Activated naive CD8-positive, alpha-beta T cell treated with anti-CD3 and anti-CD28 coated beads, Interleukin-2, amount 10 ng/mL, durations not matched to agents 7 days and 5 days (primary cell): Measurements from ENCODE around the gene MED29. TPM values are rescaled to one million over a fixed set of nuclear protein-coding genes. Genes with fewer than 3 reads are reported as not detected.
A peak's percentile ranks its signal among the peaks of the same experiment; 100 is the strongest.

Experiments
- ATAC-seq: fragments of 150-1000 bp; cut with Tn5 transposase; one replicate; pipeline ENCODE4 v1.10.0; 2021; ENCODE audit warnings: low read depth, moderate library complexity
- POLR2A ChIA-PET: fragments of 350-600 bp; sonication (Branson Sonifier 250); formaldehyde crosslinking; loops from one replicate; lab custom pipeline; 2021; ENCODE audit warnings: antibody characterized with exemption; lab: Charles Lee
- DNase-seq: peaks from one replicate; pipeline ENCODE4 v3.0.0; 2021
- H3K27ac Mint-ChIP-seq: one replicate; pipeline ENCODE4 v1.8.0; 2022; ENCODE audit warnings: mild to moderate bottlenecking, mixed read lengths
- H3K27me3 Mint-ChIP-seq: one replicate; pipeline ENCODE4 v1.8.0; 2022; ENCODE audit warnings: mild to moderate bottlenecking, moderate library complexity, mixed read lengths
- H3K36me3 Mint-ChIP-seq: one replicate; pipeline ENCODE4 v1.8.0; 2021; ENCODE audit warnings: mild to moderate bottlenecking, mixed read lengths
- H3K4me1 Mint-ChIP-seq: one replicate; pipeline ENCODE4 v1.8.0; 2021; ENCODE audit warnings: mixed read lengths
- H3K4me3 Mint-ChIP-seq: one replicate; pipeline ENCODE4 v1.8.0; 2022; ENCODE audit warnings: mild to moderate bottlenecking, moderate library complexity, mixed read lengths
- H3K9me3 Mint-ChIP-seq: one replicate; pipeline ENCODE4 v1.8.0; 2021; ENCODE audit warnings: mixed read lengths
- total RNA-seq, 2 experiments: library from RNA; stranded (reverse); gene quantifications; one replicate each; pipeline ENCODE4 v1.2.3, GENCODE V29; 2021

Gene MED29
- total RNA-seq, 2 experiments from 2014 or later: 39.0 to 40.7 TPM

GRCh38 chr19:39423258-39424086 is 32.3 kb downstream of the MED29 start:
- POLR2A ChIA-PET: interaction anchor here (1.8 kb wide), 1 partner anchor 12 kb away, joined by 10 read pairs; the partner anchor contains the start of gene RPS16
- no peaks in the 10 kb centered on the region for H3K27me3 Mint-ChIP-seq
- DNase-seq (no peak), ATAC-seq (no peak)
- no peaks in the 10 kb centered on the region for H3K9me3 Mint-ChIP-seq
- H3K27ac Mint-ChIP-seq: no peak overlapping the region
- no peaks in the 10 kb centered on the region for H3K4me1 Mint-ChIP-seq
- H3K4me3 Mint-ChIP-seq: no peak overlapping the region
- peaks cover 6% of the 10 kb centered on the region for H3K36me3 Mint-ChIP-seq

GRCh38 chr19:39424934-39425333 is 33.8 kb downstream of the MED29 start:
- POLR2A ChIA-PET: interaction anchor here (1.8 kb wide), 1 partner anchor 11 kb away, joined by 10 read pairs; the partner anchor contains the start of gene RPS16
- Mint-ChIP-seq H3K9me3 (no peaks in the 10 kb centered on the region), H3K36me3 (peaks cover 6% of the 10 kb centered on the region), H3K4me3 (no peak overlapping the region), H3K4me1 (peaks cover 2% of the 10 kb centered on the region), H3K27me3 (no peaks in the 10 kb centered on the region), H3K27ac (no peak overlapping the region)
- DNase-seq (no peak), ATAC-seq (no peak)

GRCh38 chr19:39425744-39426143 is 34.6 kb downstream of the MED29 start:
- peaks cover 6% of the 10 kb centered on the region for H3K36me3 Mint-ChIP-seq

GRCh38 chr19:39426170-39426569 is 35.0 kb downstream of the MED29 start:
- Mint-ChIP-seq H3K27me3 (no peaks in the 10 kb centered on the region), H3K27ac (no peak overlapping the region), H3K4me1 (peaks cover 7% of the 10 kb centered on the region), H3K9me3 (no peaks in the 10 kb centered on the region), H3K36me3 (peaks cover 6% of the 10 kb centered on the region), H3K4me3 (no peak overlapping the region)
- POLR2A ChIA-PET: interaction anchor here (1.4 to 3.0 kb wide), 2 partner anchors 9 to 12 kb away, joined by 3 to 11 read pairs; partner anchors contain the start of gene RPS16
- DNase-seq (no peak), ATAC-seq (no peak)

More at GRCh38 chr19:39425744-39426143, 34.6 kb downstream of the MED29 start:
- no peaks in the 10 kb centered on the region for H3K9me3 Mint-ChIP-seq
- POLR2A ChIA-PET: interaction anchor here (3.0 kb wide), 1 partner anchor 10 kb away, joined by 11 read pairs; the partner anchor contains the start of gene RPS16
- ATAC-seq (no peak), DNase-seq (no peak)
- H3K27ac Mint-ChIP-seq: no peak overlapping the region
- H3K4me1 Mint-ChIP-seq: peaks cover 5% of the 10 kb centered on the region
- no peaks in the 10 kb centered on the region for H3K27me3 Mint-ChIP-seq
- H3K4me3 Mint-ChIP-seq: no peak overlapping the region

- Mint-ChIP-seq H3K9me3 (no peaks in the 10 kb centered on the region), H3K27ac (no peak overlapping the region), H3K36me3 (peaks cover 10% of the 10 kb centered on the region), H3K4me3 (no peak overlapping the region), H3K4me1 (peaks cover 10% of the 10 kb centered on the region), H3K27me3 (no peaks in the 10 kb centered on the region)
- POLR2A ChIA-PET: interaction anchor here (1.3 to 3.0 kb wide), 4 partner anchors 8 to 37 kb away, joined by 3 to 11 read pairs (median 4); partner anchors contain the start of genes MED29, PAF1 and RPS16
- DNase-seq: no peak
- ATAC-seq: no peak
Observed at GRCh38 chr19:39427707-39428106, 36.5 kb downstream of the MED29 start.

- H3K4me3 Mint-ChIP-seq: no peak overlapping the region
- DNase-seq (no peak), ATAC-seq (no peak)
- POLR2A ChIA-PET: interaction anchor here (1.3 to 3.0 kb wide), 3 partner anchors 7 to 37 kb away, joined by 4 to 11 read pairs (median 4); partner anchors contain the start of genes MED29, PAF1 and RPS16
- H3K9me3 Mint-ChIP-seq: no peaks in the 10 kb centered on the region
- peaks cover 12% of the 10 kb centered on the region for H3K36me3 Mint-ChIP-seq
- H3K27ac Mint-ChIP-seq: no peak overlapping the region
- peaks cover 13% of the 10 kb centered on the region for H3K4me1 Mint-ChIP-seq
- H3K27me3 Mint-ChIP-seq: no peaks in the 10 kb centered on the region
Observed at GRCh38 chr19:39428283-39429112, 37.3 kb downstream of the MED29 start.

GRCh38 chr19:39430675-39431593 is 39.8 kb downstream of the MED29 start:
- ATAC-seq (no peak), DNase-seq (no peak)
- peaks cover 32% of the 10 kb centered on the region for H3K4me1 Mint-ChIP-seq
- H3K27me3 Mint-ChIP-seq: no peaks in the 10 kb centered on the region
- no peaks in the 10 kb centered on the region for H3K9me3 Mint-ChIP-seq
- H3K4me3 Mint-ChIP-seq: no peak overlapping the region
- peaks cover 23% of the 10 kb centered on the region for H3K36me3 Mint-ChIP-seq
- peak overlapping the region; percentile 15 for H3K27ac Mint-ChIP-seq
- POLR2A ChIA-PET: interaction anchor here (0.6 to 0.9 kb wide), 4 partner anchors 13 to 1111 kb away, joined by 3 to 5 read pairs (median 4); partner anchors contain the start of gene KCNK6

- Mint-ChIP-seq H3K27ac (no peak overlapping the region), H3K4me1 (peaks cover 41% of the 10 kb centered on the region)
Observed at GRCh38 chr19:39432677-39433025, 41.5 kb downstream of the MED29 start.

GRCh38 chr19:39433480-39434079 is 42.4 kb downstream of the MED29 start:
- H3K36me3 Mint-ChIP-seq: peaks cover 23% of the 10 kb centered on the region
- H3K27ac Mint-ChIP-seq: no peak overlapping the region
- ATAC-seq (no peak), DNase-seq (no peak)
- H3K4me1 Mint-ChIP-seq: peaks cover 43% of the 10 kb centered on the region
- H3K27me3 Mint-ChIP-seq: peaks cover 3% of the 10 kb centered on the region
- POLR2A ChIA-PET: no interaction called here
- H3K9me3 Mint-ChIP-seq: no peaks in the 10 kb centered on the region
- H3K4me3 Mint-ChIP-seq: peak overlapping the region; percentile 100

More at GRCh38 chr19:39432677-39433025, 41.5 kb downstream of the MED29 start:
- H3K9me3 Mint-ChIP-seq: no peaks in the 10 kb centered on the region
- POLR2A ChIA-PET: no interaction called here
- ATAC-seq (no peak), DNase-seq (no peak)
- no peak overlapping the region for H3K4me3 Mint-ChIP-seq
- H3K27me3 Mint-ChIP-seq: peaks cover 3% of the 10 kb centered on the region
- peaks cover 23% of the 10 kb centered on the region for H3K36me3 Mint-ChIP-seq

GRCh38 chr19:39434123-39435076 is 43.2 kb downstream of the MED29 start:
- peaks cover 23% of the 10 kb centered on the region for H3K36me3 Mint-ChIP-seq
- peak overlapping the region; percentile 100 for H3K4me3 Mint-ChIP-seq
- POLR2A ChIA-PET: interaction anchor here (1.1 to 2.5 kb wide), 15 partner anchors 8 to 412 kb away, joined by 4 to 113 read pairs (median 17); partner anchors contain the start of genes MED29, PAF1, PLEKHG2 and SAMD4B
- ATAC-seq: no peak
- no peak for DNase-seq
- H3K27me3 Mint-ChIP-seq: peaks cover 3% of the 10 kb centered on the region
- H3K4me1 Mint-ChIP-seq: peaks cover 41% of the 10 kb centered on the region
- H3K9me3 Mint-ChIP-seq: no peaks in the 10 kb centered on the region
- peak overlapping the region; percentile 70 for H3K27ac Mint-ChIP-seq
